ENCODE measurements around the gene TOP3A.

Gene TOP3A

GRCh38 chr17:18256351-18256750 lies 58.4 kb downstream of the TOP3A start:
- no peak for FAIRE-seq

DNA sequence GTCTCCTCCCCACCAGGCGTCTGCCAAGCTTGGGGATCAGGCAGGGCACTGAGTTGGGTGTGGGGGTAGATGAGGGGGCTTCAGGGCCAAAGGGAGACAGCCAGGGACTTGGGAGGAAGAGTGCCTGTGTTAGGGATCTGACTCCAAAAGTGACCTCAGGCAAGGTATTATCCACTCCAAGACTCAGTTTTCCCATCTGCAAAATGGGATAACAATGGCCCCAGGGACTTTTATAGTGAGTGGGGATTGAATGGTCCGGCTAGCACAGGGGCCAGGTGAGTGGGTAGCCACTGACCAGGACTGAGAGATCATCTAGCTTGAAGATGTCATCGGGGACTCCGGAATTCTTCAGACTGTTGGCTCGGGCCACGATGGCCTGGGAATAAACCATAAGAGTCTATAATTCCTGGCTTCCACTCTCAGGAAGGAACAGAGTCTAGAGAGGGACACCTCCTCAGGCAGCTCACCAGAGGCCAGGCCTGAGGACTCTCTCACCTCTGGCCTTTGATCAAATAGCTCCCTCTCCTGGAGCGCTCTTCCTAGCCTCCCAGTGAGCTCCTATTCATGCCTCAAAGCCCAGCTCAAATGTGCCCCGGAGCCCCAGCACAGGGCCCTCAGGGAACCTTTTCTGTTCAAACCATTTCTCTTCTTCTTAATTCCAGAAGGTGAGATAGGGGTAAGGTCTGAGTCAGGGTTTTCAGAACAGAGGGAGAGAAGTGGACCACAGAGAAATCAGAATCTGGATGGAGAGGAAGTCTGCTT lies 59.7 kb downstream of the TOP3A start:
- DNase-seq (ENCODE audit: insufficient read length, low spot score) (no peak), FAIRE-seq (no peak)

More at GRCh38 chr17:18256351-18256750, 58.4 kb downstream of the TOP3A start:
- no peak for DNase-seq (ENCODE audit: insufficient read length, low spot score)

DNA sequence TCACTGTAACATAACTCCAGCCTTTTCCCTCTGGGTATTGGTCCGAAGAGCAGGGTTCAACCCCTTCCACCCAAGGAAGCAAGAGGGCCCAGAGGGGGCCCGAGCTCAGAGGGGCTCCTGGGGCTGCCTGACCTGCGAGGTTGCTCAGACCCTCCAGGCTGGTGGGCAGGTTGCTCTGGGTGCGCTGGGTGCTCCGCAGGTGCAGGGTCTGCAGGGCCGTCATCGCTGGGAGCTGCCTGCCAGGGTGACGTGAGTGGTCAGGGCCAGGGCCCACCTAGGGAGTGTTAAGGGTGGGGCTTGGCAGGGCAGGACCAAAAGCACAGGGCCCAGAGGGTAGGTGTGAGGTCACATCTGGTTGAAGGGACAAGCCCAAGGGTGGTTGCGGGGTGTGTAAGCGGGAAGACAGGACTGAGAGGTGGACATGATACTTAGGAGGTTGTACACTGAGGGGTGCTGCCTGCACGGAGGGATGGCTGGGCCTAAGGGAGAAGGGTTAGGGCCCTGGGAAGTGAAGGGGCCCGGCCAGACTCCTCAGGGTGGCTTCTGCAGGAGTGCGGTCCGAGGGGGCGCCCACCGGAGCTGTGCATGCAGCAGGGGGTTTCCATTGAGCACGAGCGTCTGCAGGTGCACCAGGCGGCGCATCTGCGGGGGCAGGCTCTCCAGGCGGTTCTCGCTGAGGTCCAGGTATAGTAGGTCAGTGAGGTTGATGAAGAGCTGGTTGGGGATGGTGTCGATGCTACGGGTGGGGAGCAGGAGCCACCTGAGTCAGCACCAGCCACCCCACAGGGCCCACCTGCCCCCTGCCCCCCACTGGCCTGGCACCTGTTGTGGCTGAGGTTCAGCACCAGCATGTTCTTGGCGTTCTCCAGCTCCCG lies 60.6 kb downstream of the TOP3A start:
- DNase-seq (ENCODE audit: insufficient read length, low spot score) (no peak), FAIRE-seq (no peak)

GRCh38 chr17:18253187-18253884 lies 61.5 kb downstream of the TOP3A start:
- DNase-seq (ENCODE audit: insufficient read length, low spot score) (no peak), FAIRE-seq (no peak)

GRCh38 chr17:18252160-18252559 lies 62.6 kb downstream of the TOP3A start:
- FAIRE-seq (no peak), DNase-seq (ENCODE audit: insufficient read length, low spot score) (no peak)

DNA sequence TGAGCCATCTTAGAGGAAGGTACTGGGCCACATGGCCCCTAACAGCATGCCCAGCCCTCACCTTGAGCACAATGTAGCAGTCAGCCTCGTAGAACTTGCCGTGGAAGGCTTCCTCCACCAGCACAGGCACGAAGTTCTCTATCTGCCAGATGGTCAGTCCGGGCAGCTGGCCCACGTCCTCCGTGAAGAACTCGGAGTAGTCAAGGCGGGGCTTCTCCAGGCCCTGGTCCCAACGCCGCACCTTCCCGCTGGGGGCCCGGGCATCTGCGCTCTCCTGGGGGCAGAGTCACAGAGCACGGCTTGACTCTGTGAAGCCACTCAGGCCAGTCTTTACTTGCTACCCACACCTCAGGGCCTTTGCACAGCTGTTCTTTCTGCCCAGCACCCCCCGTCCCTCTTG lies 63.6 kb downstream of the TOP3A start:
- FAIRE-seq (no peak), DNase-seq (ENCODE audit: insufficient read length, low spot score) (no peak)

DNA sequence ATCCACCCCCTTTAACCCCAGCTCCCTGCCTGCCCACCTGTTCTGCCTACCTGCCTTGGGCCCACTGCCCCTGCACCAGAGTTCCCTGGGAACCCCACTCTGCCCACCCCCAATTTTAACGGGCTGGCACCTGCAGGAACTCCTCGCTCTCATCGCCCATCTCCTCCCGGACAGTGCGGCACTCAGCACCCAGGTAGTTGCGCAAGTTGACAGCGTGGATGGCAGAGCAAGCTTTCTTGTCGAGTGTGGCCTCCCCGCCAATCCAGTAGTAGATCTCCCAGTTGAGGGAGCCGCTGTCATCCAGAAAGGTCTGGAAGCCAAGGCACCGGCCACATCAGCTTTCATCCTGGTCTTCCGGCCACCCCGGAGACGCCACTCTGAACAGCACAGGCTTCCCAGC lies 64.1 kb downstream of the TOP3A start:
- FAIRE-seq (no peak), DNase-seq (ENCODE audit: insufficient read length, low spot score) (no peak)

DNA sequence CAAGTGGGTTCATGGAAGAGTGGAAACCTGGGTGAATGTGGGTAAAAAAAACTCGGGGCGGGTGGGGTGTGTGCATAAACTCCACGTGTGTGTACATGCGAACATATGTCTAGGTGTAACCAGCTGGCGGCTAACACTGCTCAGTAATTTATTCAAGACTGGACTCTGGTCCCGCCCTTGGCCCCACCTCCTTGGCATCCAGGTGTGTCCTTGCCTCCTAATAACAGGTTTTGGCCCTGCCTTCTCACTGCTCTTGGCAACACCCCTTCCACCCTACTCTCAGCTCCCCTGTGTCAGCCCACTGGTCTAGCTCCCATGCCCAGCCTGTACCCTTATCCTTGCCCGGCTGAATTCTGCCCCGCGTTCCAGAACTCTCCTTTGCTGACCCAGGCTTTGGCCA lies 64.5 kb downstream of the TOP3A start:
- no peak for DNase-seq (ENCODE audit: insufficient read length, low spot score)
- no peak for FAIRE-seq

DNA sequence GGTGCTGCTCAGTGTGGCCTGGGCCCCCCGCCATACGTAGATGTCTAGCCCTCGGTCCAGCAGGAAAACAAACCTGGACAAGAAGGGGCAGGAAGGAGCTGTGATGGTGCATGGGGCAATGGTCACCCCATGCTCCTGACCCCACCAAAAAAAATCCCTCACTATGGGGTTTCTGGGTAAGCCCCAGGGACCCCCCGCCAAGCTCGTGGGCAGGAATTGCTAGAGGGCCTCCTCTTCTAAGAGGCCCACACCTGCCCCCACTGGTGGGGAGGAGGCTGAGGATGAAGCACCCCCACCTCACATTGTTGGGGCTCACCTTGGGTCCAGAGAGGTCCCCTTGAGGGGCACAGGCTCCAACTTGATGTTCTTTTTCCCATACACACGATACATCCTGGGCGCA lies 66.0 kb downstream of the TOP3A start:
- DNase-seq (ENCODE audit: insufficient read length, low spot score), result no peak
- FAIRE-seq, result no peak

DNA sequence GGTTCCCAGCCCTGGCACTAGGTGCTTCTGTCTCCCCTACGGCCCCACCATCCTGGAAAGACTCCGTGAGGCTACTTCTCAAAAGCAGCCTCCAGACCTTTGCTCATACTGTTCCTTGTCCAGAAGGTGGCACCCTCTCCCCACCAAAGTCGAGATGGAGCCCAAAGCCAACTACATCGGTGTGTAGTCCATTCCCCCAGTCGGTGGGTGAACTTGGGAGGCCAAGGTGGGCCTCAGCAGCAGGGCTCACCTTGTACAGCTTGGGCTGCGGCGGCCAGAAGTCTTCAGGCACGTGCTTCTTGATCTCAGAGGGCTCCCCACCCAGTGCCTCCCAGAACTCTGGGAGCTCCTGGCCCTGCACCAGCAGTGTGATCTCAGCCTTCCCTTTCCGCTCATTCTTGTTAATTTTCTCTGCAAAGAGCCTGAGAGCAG lies 66.5 kb downstream of the TOP3A start:
- FAIRE-seq (peak; percentile 90), DNase-seq (ENCODE audit: insufficient read length, low spot score) (peak; percentile 99)

- FAIRE-seq (no peak), DNase-seq (ENCODE audit: insufficient read length, low spot score) (no peak)
Observed at GRCh38 chr17:18247613-18248001, 67.2 kb downstream of the TOP3A start.

GRCh38 chr17:18246880-18247612 lies 67.7 kb downstream of the TOP3A start:
- DNase-seq (ENCODE audit: insufficient read length, low spot score) (peak; percentile 69), FAIRE-seq (no peak)

DNA sequence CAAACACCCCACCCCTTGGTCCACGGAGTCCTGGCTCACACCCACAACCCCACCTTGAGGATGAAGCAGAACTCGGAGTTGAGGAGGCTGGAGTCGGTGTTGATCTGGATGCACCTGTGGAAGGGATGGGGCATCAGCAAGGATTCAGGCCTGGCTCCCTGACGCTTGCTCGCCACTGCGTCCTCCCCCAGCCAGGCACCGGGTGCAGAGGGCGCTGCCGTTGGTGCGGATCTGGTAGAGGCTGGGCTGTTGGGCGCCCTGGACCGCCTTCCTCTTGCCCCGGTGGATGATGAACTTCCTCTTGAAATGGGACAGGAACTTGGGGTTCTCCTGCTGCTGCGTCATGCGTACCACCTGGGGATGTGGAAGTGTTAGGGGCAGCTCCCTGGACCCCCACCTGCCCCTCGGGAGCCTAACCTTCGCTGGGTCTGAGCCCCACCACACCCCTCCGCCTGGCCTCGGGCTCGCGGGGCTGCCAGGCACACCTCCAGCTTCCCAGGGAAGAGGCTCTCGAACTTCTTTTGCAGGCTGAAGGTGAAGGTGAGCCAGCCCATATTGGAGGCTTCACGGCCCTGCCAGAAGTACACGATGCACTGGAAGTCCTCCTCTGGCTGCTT lies 68.6 kb downstream of the TOP3A start:
- FAIRE-seq, result no peak

GRCh38 chr17:18245038-18245776 lies 69.6 kb downstream of the TOP3A start:
- DNase-seq (ENCODE audit: insufficient read length, low spot score), result no peak
- no peak for FAIRE-seq

More for the DNA sequence above, 68.6 kb downstream of the TOP3A start:
- no peak for DNase-seq (ENCODE audit: insufficient read length, low spot score)

DNA sequence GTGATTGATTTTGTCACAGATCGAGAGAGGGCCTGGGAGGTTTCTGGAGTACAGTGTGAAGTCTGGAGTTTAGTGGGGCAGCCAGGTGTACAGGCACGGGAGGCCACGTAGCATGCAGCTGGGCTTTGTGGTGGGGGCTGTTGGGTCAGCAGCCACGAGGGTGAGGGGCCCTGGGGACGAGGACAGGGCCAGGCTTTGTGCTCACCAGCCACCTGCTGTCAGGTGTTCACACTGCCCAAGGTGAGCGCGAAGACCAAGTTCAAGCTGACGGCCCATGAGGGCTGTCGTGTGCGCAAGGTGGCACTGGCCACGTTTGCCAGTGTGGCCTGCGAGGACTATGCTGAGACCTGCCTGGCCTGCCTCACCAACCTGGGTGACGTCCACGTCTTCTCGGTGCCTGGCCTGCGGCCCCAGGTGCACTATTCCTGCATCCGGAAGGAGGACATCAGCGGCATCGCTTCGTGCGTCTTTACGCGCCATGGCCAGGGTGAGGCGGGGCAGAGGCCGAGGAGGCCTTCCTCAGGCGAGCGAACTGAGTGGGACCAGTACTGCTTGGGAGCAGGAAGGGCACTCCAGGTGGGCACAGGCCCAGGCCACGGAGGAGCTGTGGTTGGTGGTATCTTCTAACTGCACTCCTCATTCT lies 73.4 kb downstream of the TOP3A start:
- no peak for DNase-seq (ENCODE audit: insufficient read length, low spot score)
- no peak for FAIRE-seq

- DNase-seq (ENCODE audit: insufficient read length, low spot score) (no peak), FAIRE-seq (no peak)
Observed at GRCh38 chr17:18240449-18240848, 74.3 kb downstream of the TOP3A start.

DNA sequence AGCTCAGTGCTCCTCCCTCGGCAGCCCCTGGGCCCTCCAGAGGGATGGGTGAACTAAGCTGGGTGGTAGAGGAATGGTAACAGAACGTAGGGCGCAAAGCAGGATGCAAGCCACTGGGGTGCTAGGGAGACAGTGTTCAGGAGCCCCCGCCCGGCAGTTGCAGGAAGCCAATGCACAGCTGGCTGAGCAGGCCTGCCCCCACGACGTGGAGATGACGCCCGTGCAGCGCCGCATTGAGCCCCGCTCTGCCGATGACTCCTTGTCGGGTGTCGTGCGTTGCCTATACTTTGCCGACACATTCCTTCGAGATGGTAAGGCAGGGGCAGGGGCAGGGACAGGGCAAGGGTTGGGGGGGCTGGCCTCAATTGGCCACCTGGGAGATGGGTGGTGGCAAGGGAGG lies 76.5 kb downstream of the TOP3A start:
- FAIRE-seq (no peak), DNase-seq (ENCODE audit: insufficient read length, low spot score) (no peak)

GRCh38 chr17:18237461-18237860 lies 77.3 kb downstream of the TOP3A start:
- no peak for FAIRE-seq
- no peak for DNase-seq (ENCODE audit: insufficient read length, low spot score)

- DNase-seq (ENCODE audit: insufficient read length, low spot score), result no peak
- no peak for FAIRE-seq
Observed at GRCh38 chr17:18236494-18236893, 78.3 kb downstream of the TOP3A start.

Measured in GM19239 (cell line).